Lower leg skin (tissue), 4 donors: ENCODE data around the gene SNTG2. TPM values are rescaled to one million over a fixed set of nuclear protein-coding genes. Genes with fewer than 3 reads are reported as not detected.

Experiments used
- DNase-seq, 2 donors: peaks; one replicate each; pipeline ENCODE4 v3.0.0-alpha.2; 2019; ENCODE audit warnings: low spot score in 2 of 2
- H3K4me3 ChIP-seq: fragments of 200-600 bp; sonication (generic); 2 replicates; pipeline ENCODE4 v1.5.1; 2017; ENCODE audit warnings: mild to moderate bottlenecking, low read depth; ENCODE audit not compliant: poor library complexity, severe bottlenecking
- CTCF ChIP-seq, 3 donors: fragments of 450-650 bp; IDR thresholded peaks; one replicate each; pipeline ENCODE4 v1.5.1; 2016; ENCODE audit warnings: antibody characterized with exemption in 3 of 3, mild to moderate bottlenecking in 3 of 3, moderate library complexity in 2 of 3
- POLR2A ChIP-seq, 2 donors: fragments of 450-650 bp; IDR thresholded peaks; one replicate each; pipeline ENCODE4 v1.6.1; 2016 to 2017; ENCODE audit warnings: antibody characterized with exemption in 2 of 2, mild to moderate bottlenecking in 1 of 2, moderate library complexity in 1 of 2
- WGBS, 2 donors: methylation state at CpG; one replicate each; pipeline ENCODE4 v1.1.5; 2018; 5-methylcytosine and 5-hydroxymethylcytosine counted together
- intact Hi-C: fragments of 100-400 bp; cut with DNase I; formaldehyde crosslinking; loops from one replicate; pipeline ENCODE4 v1.15.0; 2023; ENCODE audit warnings: low total_unique reads
- total RNA-seq, 4 donors: library from RNA; depleted of rRNA; stranded (reverse); fragments of >200 nt; gene quantifications; one replicate each; pipeline ENCODE4 v1.1.0, GENCODE V29; 2016

Gene SNTG2
- total RNA-seq, 4 donors from 2014 or later: 1.4 to 15.3 (median 6.3) TPM

- no peak for TF ChIP-seq CTCF (IDR thresholded peaks at IDR 0.05)
- TF ChIP-seq POLR2A (IDR thresholded peaks at IDR 0.05): no peak
- DNase-seq: no peak
- no peak overlapping the region for H3K4me3 ChIP-seq
- WGBS, 2 donors: 68 to 73% methylated on average over 5 of the region's 5 CpGs
- intact Hi-C loops: no loop called here
Observed at GRCh38 chr2:1248187-1248586, 297.5 kb downstream of the SNTG2 start.

- intact Hi-C loops: no loop called here
- TF ChIP-seq POLR2A (IDR thresholded peaks at IDR 0.05) (no peak), CTCF (IDR thresholded peaks at IDR 0.05) (no peak)
- no peak for DNase-seq
- no peak overlapping the region for H3K4me3 ChIP-seq
- 71 to 75% methylated on average over 10 of the region's 10 CpGs for whole genome bisulfite sequencing, 2 donors
Observed at GRCh38 chr2:1249897-1250687, 299.4 kb downstream of the SNTG2 start.

- H3K4me3 ChIP-seq: no peak overlapping the region
- 90 to 93% methylated on average over 5 of the region's 5 CpGs for WGBS, 2 donors
- intact Hi-C loops: no loop called here
- DNase-seq: no peak
- TF ChIP-seq CTCF (IDR thresholded peaks at IDR 0.05): peak in 1 of 3 donors; percentile 42
- TF ChIP-seq POLR2A (IDR thresholded peaks at IDR 0.05): no peak
Observed at GRCh38 chr2:1251520-1251919, 300.9 kb downstream of the SNTG2 start.

DNA sequence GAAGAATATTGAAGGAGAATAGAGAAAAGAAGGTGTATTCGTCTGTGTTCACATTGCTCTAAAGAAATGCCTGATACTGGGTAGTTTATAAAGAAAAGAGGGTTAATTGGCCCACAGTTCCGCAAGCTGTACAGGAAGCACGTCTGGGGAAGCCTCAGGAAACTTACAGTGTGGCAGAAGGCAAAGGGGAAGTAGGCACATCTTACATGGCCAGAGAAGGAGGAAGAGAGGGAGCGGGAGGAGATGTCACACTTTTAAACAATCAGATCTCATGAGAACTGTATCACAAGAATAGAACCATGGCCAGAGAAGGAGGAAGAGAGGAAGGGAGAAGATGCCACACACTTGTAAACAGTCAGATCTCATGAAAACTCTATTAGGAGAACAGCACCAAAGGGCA lies 303.0 kb downstream of the SNTG2 start:
- DNase-seq: no peak
- H3K4me3 ChIP-seq: no peak overlapping the region
- intact Hi-C loops: no loop called here
- TF ChIP-seq POLR2A (IDR thresholded peaks at IDR 0.05) (no peak), CTCF (IDR thresholded peaks at IDR 0.05) (no peak)
- 60 to 64% methylated on average over 4 of the region's 4 CpGs for WGBS, 2 donors

- 70 to 74% methylated on average over 18 of the region's 18 CpGs for WGBS, 2 donors
- TF ChIP-seq POLR2A (IDR thresholded peaks at IDR 0.05) (no peak), CTCF (IDR thresholded peaks at IDR 0.05) (no peak)
- intact Hi-C loops: no loop called here
- H3K4me3 ChIP-seq: no peak overlapping the region
- no peak for DNase-seq
Observed at GRCh38 chr2:1254662-1255343, 304.2 kb downstream of the SNTG2 start.
